NCI-H1417 treated with DMSO at 0.1 percent for 48 hours (cell line): ENCODE measurements around the gene DZIP3.
"Not testable (repeated sequence)": the region's sequence is repeated elsewhere in the genome, so short reads cannot be mapped to it uniquely, and the experiment has no call there.

ENCODE experiments used
- DNase-seq: peaks from one replicate; lab custom pipeline; 2025; lab: John Stamatoyannopoulos, UW

DZIP3 gene

GRCh38 chr3:108677811-108678210, 88.3 kb downstream of the DZIP3 start:
- no peak for DNase-seq

GRCh38 chr3:108692286-108692685, 102.8 kb downstream of the DZIP3 start:
- not testable (repeated sequence) for DNase-seq

- DNase-seq, result no peak
These were observed 108.9 kb downstream of the DZIP3 start for GRCh38 chr3:108698461-108698860.

- DNase-seq, result no peak
These were observed 115.5 kb downstream of the DZIP3 start for GRCh38 chr3:108705045-108705444.

- no peak for DNase-seq
These were observed 123.5 kb downstream of the DZIP3 start for GRCh38 chr3:108713009-108713516.

GRCh38 chr3:108713816-108714215, 124.3 kb downstream of the DZIP3 start:
- no peak for DNase-seq

GRCh38 chr3:108718454-108718853, 128.9 kb downstream of the DZIP3 start:
- no peak for DNase-seq

- DNase-seq, result no peak
These were observed 129.8 kb downstream of the DZIP3 start for GRCh38 chr3:108719178-108719806.

- no peak for DNase-seq
These were observed 133.2 kb downstream of the DZIP3 start for GRCh38 chr3:108722724-108723123.

- DNase-seq, result no peak
These were observed 134.6 kb downstream of the DZIP3 start for GRCh38 chr3:108724101-108724500.

GRCh38 chr3:108728105-108728504, 138.6 kb downstream of the DZIP3 start:
- DNase-seq, result no peak

- DNase-seq, result no peak
These were observed 139.4 kb downstream of the DZIP3 start for GRCh38 chr3:108728934-108729333.

GRCh38 chr3:108736821-108737220, 147.3 kb downstream of the DZIP3 start:
- DNase-seq, result no peak

- no peak for DNase-seq
These were observed 153.4 kb downstream of the DZIP3 start for GRCh38 chr3:108742929-108743328.
